Endodermal cell (in vitro differentiated cells): ENCODE data around the gene PEX19. TPM values are rescaled to one million over a fixed set of nuclear protein-coding genes. Genes with fewer than 3 reads are reported as not detected.

Experiments
- DNase-seq: peaks from one replicate; pipeline ENCODE4 v3.0.0-alpha.2; 2017
- H3K27ac ChIP-seq: 2 replicates; pipeline ENCODE4 v1.5.1; 2013; ENCODE audit warnings: mild to moderate bottlenecking, low read depth, low read length, moderate library complexity
- H3K27me3 ChIP-seq: 2 replicates; pipeline ENCODE4 v1.6.1; 2013; ENCODE audit warnings: mild to moderate bottlenecking, low read length, moderate library complexity; ENCODE audit not compliant: insufficient read depth, control insufficient read depth, poor library complexity, severe bottlenecking
- H3K36me3 ChIP-seq: 2 replicates; pipeline ENCODE4 v1.7.0; 2013; ENCODE audit warnings: mild to moderate bottlenecking, low read length, moderate library complexity; ENCODE audit not compliant: control insufficient read depth, insufficient read depth
- H3K4me1 ChIP-seq: one replicate; pipeline ENCODE4 v1.7.0; 2013; ENCODE audit warnings: low read length; ENCODE audit not compliant: control insufficient read depth, insufficient read depth
- H3K4me3 ChIP-seq: 2 replicates; pipeline ENCODE4 v1.5.1; 2013; ENCODE audit warnings: mild to moderate bottlenecking, low read length, moderate library complexity
- H3K9ac ChIP-seq: 2 replicates; pipeline ENCODE4 v1.6.1; 2013; ENCODE audit warnings: mild to moderate bottlenecking, low read length, moderate library complexity; ENCODE audit not compliant: poor library complexity, severe bottlenecking; ENCODE audit errors: extremely low read depth
- H3K9me3 ChIP-seq: 2 replicates; pipeline ENCODE4 v1.6.1; 2013; ENCODE audit warnings: mild to moderate bottlenecking, low read length, moderate library complexity; ENCODE audit not compliant: control insufficient read depth
- H3K27ac Mint-ChIP-seq: 2 replicates; pipeline ENCODE4 v1.8.0; 2020; ENCODE audit warnings: mixed read lengths
- H3K27me3 Mint-ChIP-seq: 2 replicates; pipeline ENCODE4 v1.8.0; 2021; ENCODE audit warnings: mild to moderate bottlenecking, mixed read lengths; ENCODE audit not compliant: insufficient read depth
- H3K36me3 Mint-ChIP-seq: 2 replicates; pipeline ENCODE4 v1.8.0; 2020; ENCODE audit warnings: low read depth, mixed read lengths
- H3K4me1 Mint-ChIP-seq: 2 replicates; pipeline ENCODE4 v1.8.0; 2020; ENCODE audit warnings: mixed read lengths
- H3K4me3 Mint-ChIP-seq: 2 replicates; pipeline ENCODE4 v1.8.0; 2020; ENCODE audit warnings: mild to moderate bottlenecking, moderate library complexity, mixed read lengths
- H3K9me3 Mint-ChIP-seq: 2 replicates; pipeline ENCODE4 v1.8.0; 2020; ENCODE audit warnings: mild to moderate bottlenecking, mixed read lengths
- WGBS, 2 experiments: methylation state at CpG; one replicate each; pipeline versions ENCODE4 v1.1.5 to v1.1.7; 2013; ENCODE audit warnings: missing lambda C conversion rate in 2 of 2, mixed read lengths in 1 of 2; ENCODE audit not compliant: insufficient coverage in 1 of 2, insufficient read length in 1 of 2; 5-methylcytosine and 5-hydroxymethylcytosine counted together
- total RNA-seq, 2 donors: library from RNA; stranded (reverse); fragmentation: NEBNext Ultra II Directional in 1 of 2; extraction: Animal tissue kit (Norgen Biotek cat#: 25700) in 1 of 2; gene quantifications; 2 replicates in 1 of 2; 3 replicates in 1 of 2; pipeline ENCODE4 v1.2.1, GENCODE V29; 2021
- TF ChIP-seq, protein P1 (sequence below): fragments of 200-600 bp; sonication (generic); conservative IDR thresholded peaks from 2 replicates; pipeline ENCODE4 v1.5.0; 2021; ENCODE audit warnings: antibody characterized with exemption, mild to moderate bottlenecking

The PEX19 gene
- total RNA-seq, 2 donors from 2014 or later: 94.7 to 102 TPM

DNA sequence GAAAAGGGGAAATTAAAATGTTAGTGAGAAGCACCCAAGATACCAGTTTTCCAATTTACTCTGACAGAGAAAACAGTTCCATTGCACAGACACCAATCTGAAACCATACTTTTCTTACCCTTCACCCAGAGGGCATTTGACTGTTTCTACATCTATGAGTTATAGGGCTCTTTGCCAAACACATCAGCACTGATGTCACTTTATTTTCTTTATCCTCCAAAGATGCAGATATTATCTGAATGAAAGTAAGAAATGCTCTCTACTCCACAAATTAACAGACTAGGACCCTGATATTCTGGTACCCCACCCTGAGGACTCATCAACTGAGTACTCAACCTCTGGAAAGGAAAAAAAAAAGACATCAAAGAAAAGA, 24.2 kb upstream of the PEX19 start:
- peaks cover 7% of the 10 kb centered on the region for H3K4me1 Mint-ChIP-seq
- Histone ChIP-seq H3K9me3 (no peaks in the 10 kb centered on the region), H3K27ac (no peak overlapping the region), H3K4me3 (no peak overlapping the region), H3K36me3 (peaks cover 92% of the 10 kb centered on the region), H3K4me1 (no peaks in the 10 kb centered on the region), H3K27me3 (no peaks in the 10 kb centered on the region), H3K9ac (no peak overlapping the region)
- H3K9me3 Mint-ChIP-seq: no peaks in the 10 kb centered on the region
- no peak for DNase-seq
- peaks cover 78% of the 10 kb centered on the region for H3K36me3 Mint-ChIP-seq
- H3K27ac Mint-ChIP-seq: peak overlapping the region; percentile 24
- H3K4me3 Mint-ChIP-seq: no peak overlapping the region
- TF ChIP-seq, protein P1, sequence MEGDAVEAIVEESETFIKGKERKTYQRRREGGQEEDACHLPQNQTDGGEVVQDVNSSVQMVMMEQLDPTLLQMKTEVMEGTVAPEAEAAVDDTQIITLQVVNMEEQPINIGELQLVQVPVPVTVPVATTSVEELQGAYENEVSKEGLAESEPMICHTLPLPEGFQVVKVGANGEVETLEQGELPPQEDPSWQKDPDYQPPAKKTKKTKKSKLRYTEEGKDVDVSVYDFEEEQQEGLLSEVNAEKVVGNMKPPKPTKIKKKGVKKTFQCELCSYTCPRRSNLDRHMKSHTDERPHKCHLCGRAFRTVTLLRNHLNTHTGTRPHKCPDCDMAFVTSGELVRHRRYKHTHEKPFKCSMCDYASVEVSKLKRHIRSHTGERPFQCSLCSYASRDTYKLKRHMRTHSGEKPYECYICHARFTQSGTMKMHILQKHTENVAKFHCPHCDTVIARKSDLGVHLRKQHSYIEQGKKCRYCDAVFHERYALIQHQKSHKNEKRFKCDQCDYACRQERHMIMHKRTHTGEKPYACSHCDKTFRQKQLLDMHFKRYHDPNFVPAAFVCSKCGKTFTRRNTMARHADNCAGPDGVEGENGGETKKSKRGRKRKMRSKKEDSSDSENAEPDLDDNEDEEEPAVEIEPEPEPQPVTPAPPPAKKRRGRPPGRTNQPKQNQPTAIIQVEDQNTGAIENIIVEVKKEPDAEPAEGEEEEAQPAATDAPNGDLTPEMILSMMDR: no peak
- H3K27me3 Mint-ChIP-seq: no peaks in the 10 kb centered on the region

DNA sequence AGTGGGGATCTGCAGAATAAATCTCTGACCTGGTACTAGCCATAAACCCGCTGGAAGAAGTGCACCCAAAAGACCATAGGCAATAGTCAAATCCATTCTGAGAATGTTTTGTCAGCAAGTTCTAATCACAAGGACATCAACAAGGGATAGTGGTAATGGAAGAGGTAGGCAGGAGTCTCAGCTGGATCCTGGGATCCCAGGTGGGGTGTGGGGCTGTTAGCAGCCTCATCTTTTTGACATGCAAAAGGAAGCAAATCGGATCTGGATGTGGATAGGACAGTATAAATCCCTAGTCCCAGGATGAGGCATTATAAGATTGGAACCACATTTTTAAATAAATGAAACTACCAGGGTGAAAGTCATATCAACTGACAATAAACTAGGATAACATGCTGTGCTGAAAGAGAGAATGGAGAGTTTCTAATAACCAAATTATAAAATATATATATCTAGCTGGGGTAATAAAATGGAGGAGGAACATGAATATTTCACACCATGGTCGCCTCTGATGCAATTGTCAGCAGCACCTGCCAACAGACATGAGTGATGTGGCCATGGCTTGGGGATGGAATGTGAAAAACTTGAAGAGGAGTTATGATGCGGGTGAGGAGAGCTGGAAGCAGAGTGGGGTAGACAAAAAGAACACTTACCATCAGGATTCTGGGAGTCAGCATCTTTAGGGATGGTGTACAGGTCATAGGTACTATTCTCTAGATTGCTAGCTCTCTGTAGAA, 23.7 kb upstream of the PEX19 start:
- TF ChIP-seq, protein P1: no peak
- DNase-seq: no peak
- H3K9me3 Mint-ChIP-seq: no peaks in the 10 kb centered on the region
- H3K9me3 ChIP-seq: no peaks in the 10 kb centered on the region
- no peak overlapping the region for H3K27ac ChIP-seq
- no peaks in the 10 kb centered on the region for H3K27me3 Mint-ChIP-seq
- H3K4me1 ChIP-seq: no peaks in the 10 kb centered on the region
- WGBS, 2 experiments: 84 to 85% methylated on average over 3 to 4 of the region's 4 CpGs
- H3K27ac Mint-ChIP-seq: no peak overlapping the region
- H3K36me3 ChIP-seq: peaks cover 90% of the 10 kb centered on the region
- peaks cover 75% of the 10 kb centered on the region for H3K36me3 Mint-ChIP-seq
- no peaks in the 10 kb centered on the region for H3K27me3 ChIP-seq
- no peak overlapping the region for H3K4me3 ChIP-seq
- no peak overlapping the region for H3K9ac ChIP-seq
- no peak overlapping the region for H3K4me3 Mint-ChIP-seq
- peaks cover 7% of the 10 kb centered on the region for H3K4me1 Mint-ChIP-seq

- peak; percentile 78 for DNase-seq
- WGBS, 2 experiments: 85 to 90% methylated on average over 9 to 13 of the region's 13 CpGs
- no peak overlapping the region for H3K4me3 Mint-ChIP-seq
- peaks cover 88% of the 10 kb centered on the region for H3K36me3 ChIP-seq
- H3K27me3 ChIP-seq: no peaks in the 10 kb centered on the region
- no peaks in the 10 kb centered on the region for H3K27me3 Mint-ChIP-seq
- no peaks in the 10 kb centered on the region for H3K9me3 Mint-ChIP-seq
- H3K4me1 ChIP-seq: no peaks in the 10 kb centered on the region
- no peak overlapping the region for H3K9ac ChIP-seq
- TF ChIP-seq, protein P1: no peak
- H3K9me3 ChIP-seq: no peaks in the 10 kb centered on the region
- H3K4me3 ChIP-seq: no peak overlapping the region
- peaks cover 70% of the 10 kb centered on the region for H3K36me3 Mint-ChIP-seq
- peak overlapping the region; percentile 53 for H3K27ac ChIP-seq
- H3K27ac Mint-ChIP-seq: peak overlapping the region; percentile 10
- H3K4me1 Mint-ChIP-seq: peaks cover 7% of the 10 kb centered on the region
These were observed 22.3 kb upstream of the PEX19 start for GRCh38 chr1:160307118-160307791.
